ENCODE data around the gene VSTM2B.

VSTM2B gene

GRCh38 chr19:29497241-29497640 lies 28.6 kb upstream of the VSTM2B start:
- DNase-seq: no peak

DNA sequence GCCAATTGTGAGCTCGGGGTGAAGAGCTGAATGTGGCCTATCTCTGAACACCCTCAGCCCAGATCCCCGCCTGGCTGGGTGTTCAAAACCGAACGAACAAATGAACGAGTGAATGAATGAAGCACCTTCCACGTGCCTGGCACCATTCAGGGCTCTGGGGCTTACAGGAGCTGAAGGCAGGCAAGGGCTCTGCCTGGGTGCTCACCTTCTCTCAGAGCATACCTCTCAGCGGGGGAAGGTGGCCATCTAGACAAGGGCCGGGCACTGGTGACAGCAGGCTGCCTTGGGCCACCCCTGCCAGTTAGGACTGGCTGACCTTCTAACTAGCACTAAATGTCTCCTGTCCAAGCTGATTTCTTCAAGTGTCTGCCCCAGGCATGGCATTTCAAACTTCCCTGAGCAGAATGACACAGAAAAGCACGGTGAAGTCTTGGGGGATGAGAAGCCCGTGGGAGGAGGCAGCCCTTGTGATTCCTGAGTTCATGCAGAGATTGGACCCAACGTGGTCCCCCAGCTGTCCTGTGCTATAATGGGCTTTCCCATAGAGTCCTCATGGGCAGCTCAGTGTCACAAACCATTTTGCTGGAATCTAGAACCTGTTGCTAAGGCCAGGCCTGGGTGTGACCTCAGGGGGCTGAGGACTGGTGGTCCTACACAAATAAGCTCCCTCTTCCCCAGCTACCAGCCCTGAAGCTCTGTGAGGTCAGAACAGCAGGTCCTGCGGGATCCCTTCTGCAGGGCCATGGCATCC lies 27.9 kb upstream of the VSTM2B start:
- no peak for DNase-seq

DNA sequence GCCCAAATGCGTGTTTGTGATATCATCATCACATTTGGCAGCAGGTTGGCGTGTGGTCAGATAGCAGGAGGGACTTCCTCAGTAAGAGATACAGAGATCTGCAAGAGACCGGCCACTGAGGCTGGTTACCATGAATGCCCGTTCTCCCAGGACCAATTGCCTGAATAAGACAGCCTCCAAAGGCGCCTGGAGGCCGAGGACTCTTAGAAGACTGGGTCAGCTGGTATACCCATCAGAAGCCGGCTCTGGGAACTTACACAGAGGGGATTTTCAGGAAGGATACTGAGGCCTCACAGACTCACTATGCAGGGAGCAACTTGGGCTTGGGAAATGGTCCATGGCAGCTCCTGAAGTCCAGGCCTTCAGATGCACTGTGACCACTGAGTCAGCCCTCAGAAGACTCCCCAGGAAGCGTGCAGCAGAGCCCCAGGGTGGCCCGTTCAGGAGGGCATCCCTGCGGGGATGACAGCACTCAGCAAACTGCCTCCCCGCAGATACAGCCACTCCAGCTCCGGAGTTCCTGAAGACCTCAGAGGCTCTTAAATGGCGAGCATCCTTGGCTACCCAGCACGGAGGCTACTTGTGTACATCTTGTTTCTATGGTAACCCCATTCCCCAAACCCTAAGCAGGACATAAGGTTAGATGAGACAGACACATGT lies 26.4 kb upstream of the VSTM2B start:
- no peak for DNase-seq

GRCh38 chr19:29499921-29500590 lies 25.7 kb upstream of the VSTM2B start:
- DNase-seq: no peak

- no peak for DNase-seq
Observed at GRCh38 chr19:29501816-29502580, 23.8 kb upstream of the VSTM2B start.

DNA sequence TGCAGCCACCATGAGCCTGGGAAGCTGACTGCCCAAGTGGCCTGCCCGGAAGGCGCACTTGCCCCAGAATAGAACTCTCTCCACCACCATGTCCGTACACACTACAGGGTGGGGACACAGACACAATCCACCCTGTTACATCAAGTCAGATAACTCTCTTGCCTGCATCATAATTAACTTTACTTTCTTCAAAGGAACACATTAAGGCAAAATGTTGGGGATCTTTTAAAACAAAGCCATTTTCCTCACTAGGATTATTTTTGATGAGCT lies 23.3 kb upstream of the VSTM2B start:
- DNase-seq: no peak

DNA sequence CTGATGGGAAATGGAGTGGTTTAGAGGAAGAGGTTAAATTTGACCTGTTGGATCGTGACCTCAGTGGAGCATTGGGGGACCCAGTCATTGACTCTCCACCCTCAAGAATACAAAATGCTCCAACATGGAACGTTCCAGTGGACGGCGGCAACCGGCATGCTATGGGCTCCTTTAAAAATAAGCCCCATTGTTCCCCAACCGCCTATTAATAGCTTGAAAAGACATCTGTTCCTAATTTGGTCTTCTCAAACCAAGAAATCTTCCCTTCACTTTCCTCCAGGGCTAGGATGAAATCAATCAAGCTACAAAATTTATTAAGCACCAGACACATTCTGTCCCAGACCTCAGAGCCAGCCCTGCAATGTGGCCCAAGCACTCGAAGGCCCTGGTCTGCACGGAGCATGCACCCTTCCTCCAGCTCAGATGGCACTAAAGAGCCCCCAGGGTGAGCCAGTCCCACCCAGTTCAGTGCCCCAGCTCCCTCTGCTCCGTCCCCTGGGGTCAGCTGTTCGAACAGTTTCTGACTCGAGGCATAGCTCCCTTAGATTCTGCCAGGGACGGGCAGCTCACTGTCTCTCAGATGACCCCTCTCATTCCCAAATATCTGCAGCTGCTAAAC lies 22.5 kb upstream of the VSTM2B start:
- DNase-seq: no peak

DNA sequence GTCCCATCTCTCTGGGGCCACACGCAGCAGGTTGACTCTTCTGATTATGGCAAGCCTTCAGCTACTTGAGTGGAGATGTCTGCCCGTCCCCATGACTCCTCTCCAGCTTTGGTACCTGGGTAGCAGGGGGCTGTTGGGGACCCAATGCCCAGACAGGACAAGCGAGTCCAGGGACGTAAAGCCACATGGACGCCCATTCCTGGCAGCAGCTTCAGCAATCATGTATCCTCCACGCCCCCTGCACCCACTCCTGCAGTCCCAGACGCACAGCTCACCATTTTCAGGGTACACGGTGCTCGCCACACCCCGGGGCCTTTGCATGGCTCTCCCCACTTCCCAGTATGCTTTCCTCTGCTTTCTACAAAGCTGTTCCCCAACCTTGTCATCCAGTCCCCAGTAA lies 22.0 kb upstream of the VSTM2B start:
- DNase-seq: no peak

- no peak for DNase-seq
Observed at GRCh38 chr19:29504454-29504853, 21.3 kb upstream of the VSTM2B start.

- DNase-seq: no peak
Observed at GRCh38 chr19:29505097-29505824, 20.5 kb upstream of the VSTM2B start.

- no peak for DNase-seq
Observed at GRCh38 chr19:29506619-29506911, 19.2 kb upstream of the VSTM2B start.

DNA sequence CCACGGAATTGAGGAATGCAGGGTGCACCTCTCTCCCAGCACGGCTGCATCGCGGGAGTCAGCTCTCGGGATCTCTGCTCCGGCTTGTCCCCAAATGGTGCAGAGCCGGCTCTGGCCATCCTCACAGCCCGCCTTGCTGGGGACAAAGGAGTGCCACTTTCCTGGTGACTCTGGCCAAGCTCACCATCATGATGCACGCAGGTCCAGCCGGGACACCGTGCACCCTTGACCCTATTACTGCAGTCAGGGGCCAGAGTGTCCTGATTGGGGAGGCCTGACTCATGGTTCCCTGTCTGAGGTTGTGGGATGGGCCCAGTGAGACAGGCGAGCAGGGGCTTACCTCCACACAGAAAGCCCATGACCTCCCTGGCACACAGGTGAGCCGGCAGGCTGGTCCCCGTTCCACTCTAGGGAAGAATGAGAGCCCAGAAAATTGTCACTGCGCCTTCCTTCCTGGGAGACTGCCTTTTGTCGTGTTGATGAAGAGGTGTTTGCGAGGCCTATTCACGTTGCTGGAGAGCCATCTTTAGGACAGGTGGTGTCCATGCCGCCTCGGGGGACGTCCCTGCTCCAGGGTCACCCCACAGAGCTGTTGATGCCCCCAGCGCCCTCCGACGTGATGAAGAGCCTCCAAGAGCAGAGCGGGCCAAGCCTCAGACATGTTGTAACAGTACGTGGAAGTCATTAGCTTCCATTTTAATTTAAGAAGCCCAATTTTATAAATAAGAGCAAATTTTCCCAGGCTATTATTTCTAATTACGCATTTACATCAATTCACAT lies 18.5 kb upstream of the VSTM2B start:
- DNase-seq: no peak

GRCh38 chr19:29508181-29508580 lies 17.6 kb upstream of the VSTM2B start:
- DNase-seq: no peak

- DNase-seq: no peak
Observed at GRCh38 chr19:29509456-29509855, 16.3 kb upstream of the VSTM2B start.

DNA sequence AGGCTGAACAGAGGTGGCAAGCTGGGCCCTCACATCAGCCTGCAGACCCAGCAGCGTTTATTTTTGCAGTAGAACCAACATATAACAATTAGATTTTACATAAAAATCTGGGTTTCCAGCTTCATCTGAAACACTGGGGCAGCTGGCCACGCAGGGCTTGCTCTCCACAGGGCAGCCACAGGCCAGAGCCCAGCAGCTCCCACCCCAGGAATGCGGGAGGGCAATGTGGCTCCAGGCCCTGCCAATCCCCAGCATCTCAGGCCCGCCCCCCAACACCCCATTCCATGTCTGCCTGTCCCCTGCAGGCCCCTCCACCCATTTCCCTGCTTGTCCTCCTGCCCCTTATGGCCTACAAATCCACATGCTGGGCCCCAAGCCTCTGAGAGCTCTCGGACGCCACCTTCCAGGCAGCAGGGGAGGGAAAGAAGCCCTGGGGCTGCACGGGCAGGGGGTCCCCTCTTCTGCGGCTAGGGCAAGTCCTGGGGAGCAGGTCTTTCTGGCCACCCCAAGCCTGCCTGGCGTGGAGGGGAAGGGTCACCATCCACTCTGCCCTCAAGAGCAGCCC lies 15.0 kb upstream of the VSTM2B start:
- DNase-seq: no peak

DNA sequence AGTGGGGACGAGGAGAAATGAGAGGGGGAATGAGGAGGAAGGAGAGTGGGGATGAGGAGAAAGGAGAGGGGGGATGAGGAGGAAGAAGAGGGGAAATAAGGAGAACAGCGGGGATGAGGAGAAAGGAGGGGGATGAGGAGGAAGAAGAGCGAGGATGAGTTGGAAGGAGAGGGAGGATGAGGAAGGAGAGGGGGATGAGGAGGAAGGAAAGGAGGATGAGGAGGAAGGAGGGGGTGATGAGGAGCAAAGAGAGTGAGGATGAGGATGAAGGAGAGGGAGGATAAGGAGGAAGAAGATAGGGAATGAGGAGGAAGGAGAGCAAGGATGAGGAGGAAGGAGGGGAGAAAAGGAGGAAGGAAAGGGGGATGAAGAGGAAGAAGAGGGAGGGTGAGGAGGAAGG lies 14.0 kb upstream of the VSTM2B start:
- DNase-seq: no peak

- no peak for DNase-seq
Observed at GRCh38 chr19:29512748-29513147, 13.0 kb upstream of the VSTM2B start.

GRCh38 chr19:29514525-29515232 lies 11.1 kb upstream of the VSTM2B start:
- DNase-seq: no peak

DNA sequence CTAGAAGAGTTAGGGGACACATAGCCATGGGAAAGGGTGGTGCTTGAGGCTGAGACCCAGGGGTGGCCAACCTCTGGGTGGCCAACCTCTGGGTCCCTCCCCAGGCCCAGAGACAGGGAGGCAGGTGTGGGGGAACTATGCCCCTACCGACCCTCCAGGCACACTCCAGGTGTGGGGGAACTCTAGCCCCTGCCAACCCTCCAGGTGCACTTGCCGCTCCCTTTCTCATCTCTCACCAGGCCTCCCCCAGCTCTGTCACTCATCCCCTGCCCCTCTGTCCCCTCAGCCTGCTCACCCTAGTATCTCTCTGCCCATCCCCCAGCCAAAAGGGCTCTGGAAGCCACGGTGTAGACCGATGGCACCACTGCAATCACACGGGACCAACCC lies 10.6 kb upstream of the VSTM2B start:
- DNase-seq: no peak

GRCh38 chr19:29515706-29516357 lies 10.0 kb upstream of the VSTM2B start:
- no peak for DNase-seq

All from activated CD4-positive, alpha-beta T cell treated with anti-CD3 and anti-CD28 coated beads, Interleukin-2, amount 50 U/mL, for 48 hours (primary cell).